ENCODE measurements around the gene MARCO.

The MARCO gene

DNA sequence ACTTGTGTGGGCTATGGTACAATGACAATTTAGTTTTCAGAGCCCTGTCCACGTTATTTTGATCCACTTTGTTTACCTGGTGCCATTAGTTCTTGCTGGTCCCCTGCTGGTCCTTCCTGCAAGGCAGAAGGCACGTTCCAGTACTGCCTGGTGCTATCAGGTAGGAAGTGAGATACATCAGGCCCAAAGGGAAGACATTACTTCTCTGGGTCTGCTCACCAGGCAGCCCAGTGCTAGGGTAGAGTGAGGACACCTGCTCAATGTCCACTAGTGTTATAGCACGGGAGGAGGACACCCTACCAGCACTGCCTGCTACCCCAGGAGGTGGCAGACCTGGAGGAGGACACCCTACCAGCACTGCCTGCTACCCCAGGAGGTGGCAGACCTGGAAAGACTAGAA, 23.7 kb downstream of the MARCO start:
- Histone ChIP-seq H3K79me2 (ENCODE audit: insufficient read depth, low read length) (no peaks in the 10 kb centered on the region), H2AFZ (ENCODE audit: low read depth, low read length) (no peak overlapping the region), H3K4me2 (ENCODE audit: insufficient read depth, low read length) (no peak overlapping the region), H4K20me1 (ENCODE audit: insufficient read depth, low read length) (no peaks in the 10 kb centered on the region), H3K27ac (ENCODE audit: low read length) (no peak overlapping the region), H3K4me1 (ENCODE audit: insufficient read depth, low read length) (no peaks in the 10 kb centered on the region), H3K9me3 (ENCODE audit: insufficient read depth, low read length, severe bottlenecking) (no peaks in the 10 kb centered on the region), H3K27me3 (ENCODE audit: insufficient read depth, low read length, poor library complexity) (peaks cover 3% of the 10 kb centered on the region), H3K4me3 (ENCODE audit: low read depth in 1 of 2, low read length in 2 of 2) (no peak overlapping the region), H3K36me3 (ENCODE audit: insufficient read depth, low read length) (no peaks in the 10 kb centered on the region), H3K9ac (ENCODE audit: low read depth, low read length) (no peak overlapping the region)
- no peak for TF ChIP-seq EZH2 (IDR thresholded peaks at IDR 0.05; ENCODE audit: borderline replicate concordance, low read depth, low read length, severe bottlenecking)
- TF ChIP-seq, protein P1, sequence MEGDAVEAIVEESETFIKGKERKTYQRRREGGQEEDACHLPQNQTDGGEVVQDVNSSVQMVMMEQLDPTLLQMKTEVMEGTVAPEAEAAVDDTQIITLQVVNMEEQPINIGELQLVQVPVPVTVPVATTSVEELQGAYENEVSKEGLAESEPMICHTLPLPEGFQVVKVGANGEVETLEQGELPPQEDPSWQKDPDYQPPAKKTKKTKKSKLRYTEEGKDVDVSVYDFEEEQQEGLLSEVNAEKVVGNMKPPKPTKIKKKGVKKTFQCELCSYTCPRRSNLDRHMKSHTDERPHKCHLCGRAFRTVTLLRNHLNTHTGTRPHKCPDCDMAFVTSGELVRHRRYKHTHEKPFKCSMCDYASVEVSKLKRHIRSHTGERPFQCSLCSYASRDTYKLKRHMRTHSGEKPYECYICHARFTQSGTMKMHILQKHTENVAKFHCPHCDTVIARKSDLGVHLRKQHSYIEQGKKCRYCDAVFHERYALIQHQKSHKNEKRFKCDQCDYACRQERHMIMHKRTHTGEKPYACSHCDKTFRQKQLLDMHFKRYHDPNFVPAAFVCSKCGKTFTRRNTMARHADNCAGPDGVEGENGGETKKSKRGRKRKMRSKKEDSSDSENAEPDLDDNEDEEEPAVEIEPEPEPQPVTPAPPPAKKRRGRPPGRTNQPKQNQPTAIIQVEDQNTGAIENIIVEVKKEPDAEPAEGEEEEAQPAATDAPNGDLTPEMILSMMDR (IDR thresholded peaks at IDR 0.05; ENCODE audit: borderline replicate concordance, extremely low read depth, low read length, poor library complexity, severe bottlenecking) = no peak
- no peak for DNase-seq
- no peak for ATAC-seq (ENCODE audit: insufficient read depth, low read depth)

DNA sequence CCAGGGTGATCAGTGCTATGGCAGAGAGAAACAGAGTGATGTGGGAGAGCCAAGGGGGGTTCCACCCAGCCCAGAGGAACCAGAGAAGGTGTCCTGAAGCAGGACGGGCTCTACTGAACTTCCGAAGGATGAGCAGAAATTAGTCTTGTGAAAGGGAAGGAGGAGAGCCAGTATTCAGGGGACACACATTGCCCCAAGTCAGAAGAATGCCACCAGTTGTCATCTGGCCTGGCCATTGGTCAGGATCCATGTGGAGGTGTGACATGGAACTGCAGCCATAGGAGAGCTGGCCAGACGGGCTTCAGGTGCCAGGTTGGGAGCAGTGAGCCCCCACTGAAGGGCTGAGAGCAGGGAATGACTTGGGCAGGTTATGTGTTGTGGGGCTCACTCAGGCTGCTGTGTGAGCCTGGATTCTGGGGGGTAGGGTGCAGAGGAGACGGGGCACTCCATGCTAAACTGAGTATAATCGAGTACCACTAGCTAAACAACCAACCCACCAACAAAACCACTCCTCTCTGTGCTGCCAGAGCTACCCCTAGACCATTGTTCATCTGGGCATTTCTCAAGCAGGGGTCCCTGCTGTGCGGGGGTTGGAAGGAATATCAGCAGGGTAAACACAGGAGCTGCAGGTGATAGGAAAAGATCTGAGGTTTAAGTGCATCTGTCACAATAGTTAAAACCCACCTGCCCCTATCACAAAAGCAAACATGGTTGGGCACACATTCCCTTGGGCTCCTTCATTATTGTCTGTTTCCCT, 25.3 kb downstream of the MARCO start:
- DNase-seq (no peak), ATAC-seq (ENCODE audit: insufficient read depth, low read depth) (no peak)
- Histone ChIP-seq H3K4me1 (ENCODE audit: insufficient read depth, low read length) (no peaks in the 10 kb centered on the region), H3K9ac (ENCODE audit: low read depth, low read length) (no peak overlapping the region), H3K36me3 (ENCODE audit: insufficient read depth, low read length) (no peaks in the 10 kb centered on the region), H3K9me3 (ENCODE audit: insufficient read depth, low read length, severe bottlenecking) (no peaks in the 10 kb centered on the region), H3K27me3 (ENCODE audit: insufficient read depth, low read length, poor library complexity) (peaks cover 3% of the 10 kb centered on the region), H4K20me1 (ENCODE audit: insufficient read depth, low read length) (no peaks in the 10 kb centered on the region), H3K4me3 (ENCODE audit: low read depth in 1 of 2, low read length in 2 of 2) (no peak overlapping the region), H3K4me2 (ENCODE audit: insufficient read depth, low read length) (no peak overlapping the region), H3K27ac (ENCODE audit: low read length) (no peak overlapping the region), H2AFZ (ENCODE audit: low read depth, low read length) (no peak overlapping the region), H3K79me2 (ENCODE audit: insufficient read depth, low read length) (no peaks in the 10 kb centered on the region)
- TF ChIP-seq EZH2 (IDR thresholded peaks at IDR 0.05; ENCODE audit: borderline replicate concordance, low read depth, low read length, severe bottlenecking) = no peak
- TF ChIP-seq, protein P1 (IDR thresholded peaks at IDR 0.05; ENCODE audit: borderline replicate concordance, extremely low read depth, low read length, poor library complexity, severe bottlenecking) = no peak

DNA sequence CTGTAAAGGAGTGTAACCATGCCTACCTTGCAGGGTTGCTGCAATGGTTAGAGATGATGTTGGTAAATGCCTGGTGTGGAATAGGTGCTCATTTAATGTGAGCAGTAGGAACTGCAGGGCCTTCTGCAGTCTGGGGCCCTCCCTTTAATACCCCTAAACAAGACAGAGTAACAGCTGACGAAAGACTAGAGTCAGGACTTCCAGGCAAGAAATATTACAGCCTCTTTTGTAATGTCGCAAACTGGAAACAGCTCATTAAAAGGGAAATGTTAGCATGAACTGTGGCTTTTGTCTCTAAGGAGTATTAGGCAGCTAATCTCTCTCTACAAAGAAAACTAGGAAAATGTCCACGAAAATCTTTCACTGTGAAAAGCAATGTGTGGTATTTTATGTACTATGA, 26.0 kb downstream of the MARCO start:
- Histone ChIP-seq H2AFZ (ENCODE audit: low read depth, low read length) (no peak overlapping the region), H3K4me3 (ENCODE audit: low read depth in 1 of 2, low read length in 2 of 2) (no peak overlapping the region), H4K20me1 (ENCODE audit: insufficient read depth, low read length) (no peaks in the 10 kb centered on the region), H3K36me3 (ENCODE audit: insufficient read depth, low read length) (no peaks in the 10 kb centered on the region), H3K4me2 (ENCODE audit: insufficient read depth, low read length) (no peak overlapping the region), H3K9me3 (ENCODE audit: insufficient read depth, low read length, severe bottlenecking) (no peaks in the 10 kb centered on the region), H3K79me2 (ENCODE audit: insufficient read depth, low read length) (no peaks in the 10 kb centered on the region), H3K4me1 (ENCODE audit: insufficient read depth, low read length) (no peaks in the 10 kb centered on the region), H3K9ac (ENCODE audit: low read depth, low read length) (no peak overlapping the region), H3K27ac (ENCODE audit: low read length) (no peak overlapping the region), H3K27me3 (ENCODE audit: insufficient read depth, low read length, poor library complexity) (peaks cover 3% of the 10 kb centered on the region)
- TF ChIP-seq, protein P1 (IDR thresholded peaks at IDR 0.05; ENCODE audit: borderline replicate concordance, extremely low read depth, low read length, poor library complexity, severe bottlenecking) = no peak
- TF ChIP-seq EZH2 (IDR thresholded peaks at IDR 0.05; ENCODE audit: borderline replicate concordance, low read depth, low read length, severe bottlenecking) = no peak
- no peak for DNase-seq
- no peak for ATAC-seq (ENCODE audit: insufficient read depth, low read depth)
